DMS 273 (cell line): ENCODE data around the gene STRA8.
A peak's percentile ranks its signal among the peaks of the same experiment; 100 is the strongest.

Source experiments
- DNase-seq: peaks from one replicate; lab custom pipeline; 2025; ENCODE audit not compliant: unreplicated experiment; lab: John Stamatoyannopoulos, UW

Gene STRA8

GRCh38 chr7:135262623-135263320 lies 29.1 kb downstream of the STRA8 start:
- DNase-seq: no peak

- no peak for DNase-seq
Measured at GRCh38 chr7:135263321-135263970, 29.8 kb downstream of the STRA8 start.

GRCh38 chr7:135265637-135266036 lies 32.0 kb downstream of the STRA8 start:
- DNase-seq: no peak

GRCh38 chr7:135269921-135270320 lies 36.3 kb downstream of the STRA8 start:
- DNase-seq: no peak

GRCh38 chr7:135270577-135271254 lies 37.1 kb downstream of the STRA8 start:
- DNase-seq: no peak

- no peak for DNase-seq
Measured at GRCh38 chr7:135271255-135271615, 37.6 kb downstream of the STRA8 start.

- no peak for DNase-seq
Measured at GRCh38 chr7:135272303-135272702, 38.7 kb downstream of the STRA8 start.

GRCh38 chr7:135273581-135273980 lies 39.9 kb downstream of the STRA8 start:
- no peak for DNase-seq

- DNase-seq: peak; percentile 94
Measured at GRCh38 chr7:135274495-135275268, 41.0 kb downstream of the STRA8 start.

- DNase-seq: no peak
Measured at GRCh38 chr7:135275971-135276580, 42.4 kb downstream of the STRA8 start.

- no peak for DNase-seq
Measured at GRCh38 chr7:135277161-135277560, 43.5 kb downstream of the STRA8 start.

GRCh38 chr7:135281363-135281949 lies 47.8 kb downstream of the STRA8 start:
- peak; percentile 96 for DNase-seq

- peak; percentile 33 for DNase-seq
Measured at GRCh38 chr7:135282561-135283254, 49.1 kb downstream of the STRA8 start.

- peak; percentile 63 for DNase-seq
Measured at GRCh38 chr7:135283959-135284638, 50.5 kb downstream of the STRA8 start.

- DNase-seq: no peak
Measured at GRCh38 chr7:135285547-135286233, 52.1 kb downstream of the STRA8 start.

- no peak for DNase-seq
Measured at GRCh38 chr7:135286876-135287275, 53.2 kb downstream of the STRA8 start.

- no peak for DNase-seq
Measured at GRCh38 chr7:135290594-135290993, 57.0 kb downstream of the STRA8 start.

GRCh38 chr7:135291809-135292253 lies 58.2 kb downstream of the STRA8 start:
- DNase-seq: no peak

- no peak for DNase-seq
Measured at GRCh38 chr7:135299235-135299634, 65.6 kb downstream of the STRA8 start.
